HepG2 (cell line): ENCODE results near the gene CD99L2.

Experiments
- TAF15 ChIP-seq: fragments of 200-400 bp; formaldehyde crosslinking; IDR thresholded peaks from one replicate; pipeline ENCODE4 v1.6.1; 2018; ENCODE audit warnings: mild to moderate bottlenecking, low read depth, low read length; ENCODE audit not compliant: poor library complexity, severe bottlenecking
- ZNF24 ChIP-seq: fragments of 450-650 bp; IDR thresholded peaks from 2 replicates; pipeline ENCODE4 v1.6.1; 2017; ENCODE audit warnings: antibody characterized with exemption, mild to moderate bottlenecking
- TF ChIP-seq, protein P1 (sequence below): IDR thresholded peaks from 2 replicates; pipeline ENCODE4 v1.6.1; 2012; ENCODE audit warnings: inconsistent platforms

DNA sequence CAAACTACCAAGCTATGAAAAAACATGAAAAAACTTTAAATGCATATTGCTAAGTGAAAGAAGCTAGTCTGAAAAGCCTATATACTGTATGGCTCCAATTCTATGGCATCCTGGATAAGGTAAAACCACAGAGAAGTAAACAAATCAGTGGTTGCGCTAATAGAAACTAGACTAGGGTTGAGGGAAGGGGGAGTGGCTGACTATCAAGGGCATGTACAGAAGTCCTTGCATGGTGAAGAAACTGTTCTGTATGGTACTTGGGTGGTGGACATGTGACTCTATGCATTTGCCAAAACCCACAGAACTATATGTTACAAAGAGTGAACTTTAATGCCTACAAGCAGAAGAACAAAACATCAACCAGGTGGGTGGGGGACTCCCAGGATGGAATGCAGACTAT is 108.4 kb downstream of the CD99L2 start:
- TF ChIP-seq ZNF24 (no peak), TAF15 (no peak)
- TF ChIP-seq, protein P1, sequence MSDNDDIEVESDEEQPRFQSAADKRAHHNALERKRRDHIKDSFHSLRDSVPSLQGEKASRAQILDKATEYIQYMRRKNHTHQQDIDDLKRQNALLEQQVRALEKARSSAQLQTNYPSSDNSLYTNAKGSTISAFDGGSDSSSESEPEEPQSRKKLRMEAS = no peak
